Suprapubic skin (tissue), 4 donors: Measurements from ENCODE around the gene EMD.

Source experiments
- EP300 ChIP-seq: sonication (generic); formaldehyde crosslinking; IDR thresholded peaks from one replicate; pipeline ENCODE4 v1.6.1; 2017; ENCODE audit warnings: antibody characterized with exemption
- POLR2A ChIP-seq, 2 donors: fragments of 450-650 bp; IDR thresholded peaks; one replicate each; pipeline ENCODE4 v1.6.1; 2017; ENCODE audit warnings: antibody characterized with exemption in 2 of 2, mild to moderate bottlenecking in 2 of 2, moderate library complexity in 2 of 2
- POLR2AphosphoS5 ChIP-seq, 3 donors: sonication (generic); formaldehyde crosslinking; IDR thresholded peaks; one replicate each; pipeline ENCODE4 v1.6.1; 2017; ENCODE audit warnings: antibody characterized with exemption in 3 of 3
- TF ChIP-seq, protein P1 (sequence below), 2 donors: fragments of 200-600 bp in 1 of 2; fragments of 450-650 bp in 1 of 2; sonication (generic) in 1 of 2; IDR thresholded peaks; one replicate each; pipeline ENCODE4 v1.5.1; 2016 to 2019; ENCODE audit warnings: antibody characterized with exemption in 2 of 2, mild to moderate bottlenecking in 1 of 2, moderate library complexity in 1 of 2

- TF ChIP-seq EP300, result no peak
- TF ChIP-seq, protein P1, sequence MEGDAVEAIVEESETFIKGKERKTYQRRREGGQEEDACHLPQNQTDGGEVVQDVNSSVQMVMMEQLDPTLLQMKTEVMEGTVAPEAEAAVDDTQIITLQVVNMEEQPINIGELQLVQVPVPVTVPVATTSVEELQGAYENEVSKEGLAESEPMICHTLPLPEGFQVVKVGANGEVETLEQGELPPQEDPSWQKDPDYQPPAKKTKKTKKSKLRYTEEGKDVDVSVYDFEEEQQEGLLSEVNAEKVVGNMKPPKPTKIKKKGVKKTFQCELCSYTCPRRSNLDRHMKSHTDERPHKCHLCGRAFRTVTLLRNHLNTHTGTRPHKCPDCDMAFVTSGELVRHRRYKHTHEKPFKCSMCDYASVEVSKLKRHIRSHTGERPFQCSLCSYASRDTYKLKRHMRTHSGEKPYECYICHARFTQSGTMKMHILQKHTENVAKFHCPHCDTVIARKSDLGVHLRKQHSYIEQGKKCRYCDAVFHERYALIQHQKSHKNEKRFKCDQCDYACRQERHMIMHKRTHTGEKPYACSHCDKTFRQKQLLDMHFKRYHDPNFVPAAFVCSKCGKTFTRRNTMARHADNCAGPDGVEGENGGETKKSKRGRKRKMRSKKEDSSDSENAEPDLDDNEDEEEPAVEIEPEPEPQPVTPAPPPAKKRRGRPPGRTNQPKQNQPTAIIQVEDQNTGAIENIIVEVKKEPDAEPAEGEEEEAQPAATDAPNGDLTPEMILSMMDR (IDR thresholded peaks at IDR 0.05), result no peak
- TF ChIP-seq POLR2AphosphoS5 (IDR thresholded peaks at IDR 0.05), result no peak
- TF ChIP-seq POLR2A (IDR thresholded peaks at IDR 0.05), result no peak
Measured at GRCh38 chrX:154409222-154409871, 30.3 kb downstream of the EMD start, which contains the start of gene DNASE1L1.
